IMR-90 (cell line): ENCODE data around the gene FEM1A.

Source experiments
- POLR2A ChIP-seq: IDR thresholded peaks from 2 replicates; pipeline ENCODE4 v1.6.1; 2012; ENCODE audit warnings: mild to moderate bottlenecking, low read depth, low read length
- RAD21 ChIP-seq: IDR thresholded peaks from 2 replicates; pipeline ENCODE4 v1.6.1; 2012; ENCODE audit warnings: low read length, improper control_type of control experiment
- SMC3 ChIP-seq: fragments of 150-350 bp; IDR thresholded peaks from 2 replicates; pipeline ENCODE4 v1.6.1; 2016; ENCODE audit warnings: low read depth, mild to moderate bottlenecking, antibody characterized with exemption, low read length, moderate library complexity
- TF ChIP-seq, protein P1 (sequence below): conservative IDR thresholded peaks from 2 replicates; pipeline ENCODE4 v1.5.1; 2012; ENCODE audit warnings: mild to moderate bottlenecking, low read depth, low read length, improper control_type of control experiment

DNA sequence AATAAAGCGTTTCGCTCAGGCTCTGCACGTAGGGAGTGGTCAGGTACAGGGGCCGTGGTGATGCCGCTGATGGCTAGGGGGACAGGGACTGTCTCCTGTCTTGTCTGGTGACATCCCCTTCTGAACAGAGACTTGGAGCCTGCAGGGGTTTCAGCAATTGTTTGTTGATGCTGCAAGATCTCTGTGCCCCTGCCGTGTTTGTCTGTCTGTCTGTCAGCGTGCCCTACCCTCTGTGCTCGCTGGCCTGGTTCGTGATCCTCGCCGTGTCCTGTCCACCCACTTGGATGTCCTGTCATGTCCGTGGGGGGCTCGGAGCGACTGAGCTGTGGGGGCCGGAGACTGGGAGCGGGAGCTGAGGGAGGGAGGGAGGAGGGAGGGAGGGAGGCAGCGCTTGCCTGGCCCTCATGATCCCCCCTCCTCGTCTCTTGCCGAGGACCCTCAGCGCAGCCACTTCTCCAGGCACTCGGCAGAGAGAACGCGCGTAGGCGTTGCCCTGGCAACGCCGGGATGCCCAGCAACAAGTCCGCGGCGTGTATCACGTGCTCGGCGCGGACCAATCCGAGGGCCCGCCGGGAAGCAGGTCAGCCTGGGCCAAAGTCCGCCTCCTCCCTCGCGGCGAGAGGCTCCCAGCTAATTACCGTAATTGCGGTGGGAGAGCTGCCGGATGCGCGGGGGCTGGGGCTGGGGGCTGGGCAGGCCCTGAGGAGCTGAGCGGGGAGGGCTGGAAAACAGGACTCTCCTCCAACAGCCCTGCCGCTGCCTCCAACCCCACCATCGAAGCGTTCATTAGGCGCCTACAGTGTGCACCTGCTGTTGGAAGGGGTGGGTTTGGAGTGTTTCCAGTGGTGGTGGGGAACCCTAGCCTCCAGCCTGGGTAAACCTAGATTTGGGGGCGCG, 31.9 kb upstream of the FEM1A start:
- TF ChIP-seq POLR2A (no peak), SMC3 (no peak), RAD21 (no peak)
- TF ChIP-seq, protein P1, sequence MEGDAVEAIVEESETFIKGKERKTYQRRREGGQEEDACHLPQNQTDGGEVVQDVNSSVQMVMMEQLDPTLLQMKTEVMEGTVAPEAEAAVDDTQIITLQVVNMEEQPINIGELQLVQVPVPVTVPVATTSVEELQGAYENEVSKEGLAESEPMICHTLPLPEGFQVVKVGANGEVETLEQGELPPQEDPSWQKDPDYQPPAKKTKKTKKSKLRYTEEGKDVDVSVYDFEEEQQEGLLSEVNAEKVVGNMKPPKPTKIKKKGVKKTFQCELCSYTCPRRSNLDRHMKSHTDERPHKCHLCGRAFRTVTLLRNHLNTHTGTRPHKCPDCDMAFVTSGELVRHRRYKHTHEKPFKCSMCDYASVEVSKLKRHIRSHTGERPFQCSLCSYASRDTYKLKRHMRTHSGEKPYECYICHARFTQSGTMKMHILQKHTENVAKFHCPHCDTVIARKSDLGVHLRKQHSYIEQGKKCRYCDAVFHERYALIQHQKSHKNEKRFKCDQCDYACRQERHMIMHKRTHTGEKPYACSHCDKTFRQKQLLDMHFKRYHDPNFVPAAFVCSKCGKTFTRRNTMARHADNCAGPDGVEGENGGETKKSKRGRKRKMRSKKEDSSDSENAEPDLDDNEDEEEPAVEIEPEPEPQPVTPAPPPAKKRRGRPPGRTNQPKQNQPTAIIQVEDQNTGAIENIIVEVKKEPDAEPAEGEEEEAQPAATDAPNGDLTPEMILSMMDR = no peak
